K562 (cell line): ENCODE data around the gene MAPKAPK2. TPM values are rescaled to one million over a fixed set of nuclear protein-coding genes. Genes with fewer than 3 reads are reported as not detected.

ENCODE experiments used
- C11orf30 ChIP-seq: fragments of 450-650 bp; IDR thresholded peaks from 2 replicates; pipeline ENCODE4 v1.6.1; 2016; ENCODE audit warnings: low read depth, mild to moderate bottlenecking
- EZH2 ChIP-seq: IDR thresholded peaks from 2 replicates; pipeline ENCODE4 v1.6.1; 2012; ENCODE audit warnings: low read depth, mild to moderate bottlenecking, inconsistent platforms, low read length, borderline replicate concordance
- FOXK2 ChIP-seq, 2 experiments: fragments of 450-650 bp; IDR thresholded peaks in 1 of 2; conservative IDR thresholded peaks in 1 of 2; 2 replicates each; pipeline ENCODE4 v1.6.1; 2016; ENCODE audit warnings: low read depth in 2 of 2, mild to moderate bottlenecking in 1 of 2
- IFI16 ChIP-seq: fragments of 250-450 bp; sonication (Bioruptor Pico); IDR thresholded peaks from 2 replicates; pipeline ENCODE4 v2.1.2; 2022; ENCODE audit warnings: mild to moderate bottlenecking, inconsistent platforms
- JUNB ChIP-seq: fragments of 450-650 bp; formaldehyde crosslinking; conservative IDR thresholded peaks from 2 replicates; pipeline ENCODE4 v1.4.0; 2020; ENCODE audit warnings: mild to moderate bottlenecking
- KAT7 ChIP-seq: sonication (generic); formaldehyde crosslinking; IDR thresholded peaks from 2 replicates; pipeline ENCODE4 v1.8.0; 2022; ENCODE audit warnings: missing genetic modification reagents, mild to moderate bottlenecking, borderline replicate concordance
- KLF1 ChIP-seq: fragments of 450-650 bp; IDR thresholded peaks from 2 replicates; pipeline ENCODE4 v1.6.1; 2016; ENCODE audit warnings: missing genetic modification characterization, missing compliant biosample characterization
- KLF16 ChIP-seq: IDR thresholded peaks from 2 replicates; pipeline ENCODE4 v1.6.1; 2016; ENCODE audit warnings: antibody characterized with exemption
- MEIS2 ChIP-seq: fragments of 450-650 bp; IDR thresholded peaks from 2 replicates; pipeline ENCODE4 v1.6.1; 2014; ENCODE audit warnings: mild to moderate bottlenecking; ENCODE audit not compliant: partially characterized antibody
- MIER1 ChIP-seq: fragments of 450-650 bp; IDR thresholded peaks from 2 replicates; pipeline ENCODE4 v1.6.1; 2016; ENCODE audit warnings: antibody characterized with exemption, mild to moderate bottlenecking, low read depth
- NCOA4 ChIP-seq: fragments of 450-650 bp; IDR thresholded peaks from 2 replicates; pipeline ENCODE4 v1.6.1; 2018; ENCODE audit warnings: mild to moderate bottlenecking; ENCODE audit not compliant: partially characterized antibody
- RBM25 ChIP-seq: fragments of 200-400 bp; formaldehyde crosslinking; IDR thresholded peaks from 2 replicates; pipeline ENCODE4 v1.6.1; 2018; ENCODE audit warnings: low read length, low read depth, moderate library complexity; ENCODE audit not compliant: severe bottlenecking
- RCOR1 ChIP-seq, 2 experiments: IDR thresholded peaks; 2 replicates each; pipeline ENCODE4 v1.6.1; 2012; ENCODE audit warnings: low read depth in 2 of 2, low read length in 2 of 2, borderline replicate concordance in 1 of 2, improper control_type of control experiment in 1 of 2
- TARDBP ChIP-seq: fragments of 450-650 bp; IDR thresholded peaks from 2 replicates; pipeline ENCODE4 v1.6.1; 2016
- XRCC3 ChIP-seq: fragments of 450-650 bp; IDR thresholded peaks from 2 replicates; pipeline ENCODE4 v1.6.1; 2017; ENCODE audit warnings: mild to moderate bottlenecking, moderate library complexity
- ZNF408 ChIP-seq: fragments of 250-450 bp; sonication (Bioruptor Pico); IDR thresholded peaks from 2 replicates; pipeline ENCODE4 v1.4.0; 2020; ENCODE audit warnings: low read depth, mild to moderate bottlenecking, moderate library complexity
- ZNF79 ChIP-seq: fragments of 250-450 bp; sonication (Bioruptor Pico); IDR thresholded peaks from 2 replicates; pipeline ENCODE4 v1.4.0; 2020; ENCODE audit warnings: low read depth, mild to moderate bottlenecking, moderate library complexity
- polyA plus RNA-seq, 8 experiments: library from polyadenylated mRNA; depleted of rRNA in 4 of 8; stranded (reverse) in 5 of 8; unstranded in 3 of 8; fragments of >200 nt; fragmentation: Nextera tagmentation in 2 of 8; fragmentation: Illumina TruSeq in 1 of 8; extraction: Ambion mirVana in 2 of 8; extraction: Trizol in 1 of 8; gene quantifications; 2 replicates each; pipeline versions ENCODE4 v1.2.1 to v1.2.3, GENCODE V29; 2011 to 2014; ENCODE audit warnings: inconsistent platforms in 1 of 8, missing spikeins in 1 of 8
- total RNA-seq, 7 experiments: library from RNA; depleted of rRNA in 6 of 7; stranded (reverse); fragments of >200 nt in 6 of 7; fragmentation: Illumina TruSeq in 2 of 7; extraction: Trizol in 2 of 7; gene quantifications; 2 replicates each; pipeline versions ENCODE4 v1.2.1 to v1.2.3, GENCODE V29; 2011 to 2021; ENCODE audit warnings: low replicate concordance in 1 of 7
- TF ChIP-seq, protein P1 (sequence below): fragments of 200-600 bp; sonication (generic); IDR thresholded peaks from one replicate; pipeline ENCODE4 v1.6.1; 2012; ENCODE audit warnings: mild to moderate bottlenecking, low read depth, low read length, inconsistent platforms
- TF ChIP-seq, protein P2 (sequence below): fragments of 250-450 bp; sonication (Bioruptor Pico); IDR thresholded peaks from 2 replicates; pipeline ENCODE4 v1.8.0; 2022; ENCODE audit warnings: moderate library complexity, mild to moderate bottlenecking, inconsistent platforms

Gene MAPKAPK2
- total and polyA plus RNA-seq, 9 of the 15 experiments (the other 6 are each of a cell fraction or from before 2014, with no cell fraction given) = 0.63 to 94.2 (median 52.1) TPM

DNA sequence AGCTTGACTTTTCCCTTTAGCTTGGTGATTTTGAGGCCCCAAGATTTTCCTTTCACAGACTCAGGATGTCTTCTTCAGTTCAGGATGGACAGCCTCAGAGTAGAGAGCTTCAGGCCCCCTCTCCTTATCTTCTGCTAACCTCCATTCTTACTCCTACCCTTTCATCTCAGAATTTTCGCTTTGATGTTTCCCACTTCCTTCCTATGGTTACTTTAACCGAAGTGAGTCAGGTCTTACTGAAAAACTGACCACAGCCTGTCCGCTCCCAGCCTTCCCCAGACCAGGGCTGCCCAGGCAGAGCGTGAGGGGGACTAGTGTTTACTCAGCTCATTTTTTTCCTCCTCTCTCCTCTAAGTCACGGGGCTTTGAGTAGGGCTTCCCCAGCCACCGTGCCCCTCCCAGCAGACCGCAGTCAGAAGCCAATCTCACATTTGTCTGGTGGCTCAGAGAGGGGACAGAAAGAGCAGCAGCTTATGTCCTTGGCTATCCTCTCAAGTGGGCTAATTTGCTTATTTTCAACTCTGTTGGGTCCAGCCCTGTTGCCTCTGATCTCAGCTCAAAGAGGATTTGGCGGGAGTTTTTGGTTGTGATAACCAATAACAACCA lies 81.6 kb downstream of the MAPKAPK2 start (continued):
- TF ChIP-seq, protein P1, sequence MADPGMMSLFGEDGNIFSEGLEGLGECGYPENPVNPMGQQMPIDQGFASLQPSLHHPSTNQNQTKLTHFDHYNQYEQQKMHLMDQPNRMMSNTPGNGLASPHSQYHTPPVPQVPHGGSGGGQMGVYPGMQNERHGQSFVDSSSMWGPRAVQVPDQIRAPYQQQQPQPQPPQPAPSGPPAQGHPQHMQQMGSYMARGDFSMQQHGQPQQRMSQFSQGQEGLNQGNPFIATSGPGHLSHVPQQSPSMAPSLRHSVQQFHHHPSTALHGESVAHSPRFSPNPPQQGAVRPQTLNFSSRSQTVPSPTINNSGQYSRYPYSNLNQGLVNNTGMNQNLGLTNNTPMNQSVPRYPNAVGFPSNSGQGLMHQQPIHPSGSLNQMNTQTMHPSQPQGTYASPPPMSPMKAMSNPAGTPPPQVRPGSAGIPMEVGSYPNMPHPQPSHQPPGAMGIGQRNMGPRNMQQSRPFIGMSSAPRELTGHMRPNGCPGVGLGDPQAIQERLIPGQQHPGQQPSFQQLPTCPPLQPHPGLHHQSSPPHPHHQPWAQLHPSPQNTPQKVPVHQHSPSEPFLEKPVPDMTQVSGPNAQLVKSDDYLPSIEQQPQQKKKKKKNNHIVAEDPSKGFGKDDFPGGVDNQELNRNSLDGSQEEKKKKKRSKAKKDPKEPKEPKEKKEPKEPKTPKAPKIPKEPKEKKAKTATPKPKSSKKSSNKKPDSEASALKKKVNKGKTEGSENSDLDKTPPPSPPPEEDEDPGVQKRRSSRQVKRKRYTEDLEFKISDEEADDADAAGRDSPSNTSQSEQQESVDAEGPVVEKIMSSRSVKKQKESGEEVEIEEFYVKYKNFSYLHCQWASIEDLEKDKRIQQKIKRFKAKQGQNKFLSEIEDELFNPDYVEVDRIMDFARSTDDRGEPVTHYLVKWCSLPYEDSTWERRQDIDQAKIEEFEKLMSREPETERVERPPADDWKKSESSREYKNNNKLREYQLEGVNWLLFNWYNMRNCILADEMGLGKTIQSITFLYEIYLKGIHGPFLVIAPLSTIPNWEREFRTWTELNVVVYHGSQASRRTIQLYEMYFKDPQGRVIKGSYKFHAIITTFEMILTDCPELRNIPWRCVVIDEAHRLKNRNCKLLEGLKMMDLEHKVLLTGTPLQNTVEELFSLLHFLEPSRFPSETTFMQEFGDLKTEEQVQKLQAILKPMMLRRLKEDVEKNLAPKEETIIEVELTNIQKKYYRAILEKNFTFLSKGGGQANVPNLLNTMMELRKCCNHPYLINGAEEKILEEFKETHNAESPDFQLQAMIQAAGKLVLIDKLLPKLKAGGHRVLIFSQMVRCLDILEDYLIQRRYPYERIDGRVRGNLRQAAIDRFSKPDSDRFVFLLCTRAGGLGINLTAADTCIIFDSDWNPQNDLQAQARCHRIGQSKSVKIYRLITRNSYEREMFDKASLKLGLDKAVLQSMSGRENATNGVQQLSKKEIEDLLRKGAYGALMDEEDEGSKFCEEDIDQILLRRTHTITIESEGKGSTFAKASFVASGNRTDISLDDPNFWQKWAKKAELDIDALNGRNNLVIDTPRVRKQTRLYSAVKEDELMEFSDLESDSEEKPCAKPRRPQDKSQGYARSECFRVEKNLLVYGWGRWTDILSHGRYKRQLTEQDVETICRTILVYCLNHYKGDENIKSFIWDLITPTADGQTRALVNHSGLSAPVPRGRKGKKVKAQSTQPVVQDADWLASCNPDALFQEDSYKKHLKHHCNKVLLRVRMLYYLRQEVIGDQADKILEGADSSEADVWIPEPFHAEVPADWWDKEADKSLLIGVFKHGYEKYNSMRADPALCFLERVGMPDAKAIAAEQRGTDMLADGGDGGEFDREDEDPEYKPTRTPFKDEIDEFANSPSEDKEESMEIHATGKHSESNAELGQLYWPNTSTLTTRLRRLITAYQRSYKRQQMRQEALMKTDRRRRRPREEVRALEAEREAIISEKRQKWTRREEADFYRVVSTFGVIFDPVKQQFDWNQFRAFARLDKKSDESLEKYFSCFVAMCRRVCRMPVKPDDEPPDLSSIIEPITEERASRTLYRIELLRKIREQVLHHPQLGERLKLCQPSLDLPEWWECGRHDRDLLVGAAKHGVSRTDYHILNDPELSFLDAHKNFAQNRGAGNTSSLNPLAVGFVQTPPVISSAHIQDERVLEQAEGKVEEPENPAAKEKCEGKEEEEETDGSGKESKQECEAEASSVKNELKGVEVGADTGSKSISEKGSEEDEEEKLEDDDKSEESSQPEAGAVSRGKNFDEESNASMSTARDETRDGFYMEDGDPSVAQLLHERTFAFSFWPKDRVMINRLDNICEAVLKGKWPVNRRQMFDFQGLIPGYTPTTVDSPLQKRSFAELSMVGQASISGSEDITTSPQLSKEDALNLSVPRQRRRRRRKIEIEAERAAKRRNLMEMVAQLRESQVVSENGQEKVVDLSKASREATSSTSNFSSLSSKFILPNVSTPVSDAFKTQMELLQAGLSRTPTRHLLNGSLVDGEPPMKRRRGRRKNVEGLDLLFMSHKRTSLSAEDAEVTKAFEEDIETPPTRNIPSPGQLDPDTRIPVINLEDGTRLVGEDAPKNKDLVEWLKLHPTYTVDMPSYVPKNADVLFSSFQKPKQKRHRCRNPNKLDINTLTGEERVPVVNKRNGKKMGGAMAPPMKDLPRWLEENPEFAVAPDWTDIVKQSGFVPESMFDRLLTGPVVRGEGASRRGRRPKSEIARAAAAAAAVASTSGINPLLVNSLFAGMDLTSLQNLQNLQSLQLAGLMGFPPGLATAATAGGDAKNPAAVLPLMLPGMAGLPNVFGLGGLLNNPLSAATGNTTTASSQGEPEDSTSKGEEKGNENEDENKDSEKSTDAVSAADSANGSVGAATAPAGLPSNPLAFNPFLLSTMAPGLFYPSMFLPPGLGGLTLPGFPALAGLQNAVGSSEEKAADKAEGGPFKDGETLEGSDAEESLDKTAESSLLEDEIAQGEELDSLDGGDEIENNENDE = no peak
- TF ChIP-seq NCOA4 (no peak), TARDBP (no peak), EZH2 (no peak), ZNF408 (CRISPR knock-in tag) (no peak), RBM25 (no peak), JUNB (CRISPR knock-in tag) (no peak), KLF16 (peak; percentile 74; the same call in 1 of the 2 replicates), KAT7 (CRISPR knock-in tag) (no peak), C11orf30 (peak; percentile 32; the same call in 1 of the 2 replicates), MIER1 (no peak), KLF1 (tag) (no peak), IFI16 (CRISPR knock-in tag) (no peak), MEIS2 (peak; percentile 35), FOXK2 (conservative IDR thresholded peaks at IDR 0.05 in 1 of 2, IDR thresholded peaks at IDR 0.05 in 1 of 2; ENCODE audit: low read depth in 2 of 2) (peak; percentile 49 to 58; a peak in 1 of 4 replicates), ZNF79 (CRISPR knock-in tag) (no peak), RCOR1 (IDR thresholded peaks at IDR 0.05; ENCODE audit: borderline replicate concordance in 1 of 2, low read depth in 2 of 2, low read length in 2 of 2) (peak in 1 of 2 experiments; percentile 55; a peak in 2 of 4 replicates), XRCC3 (no peak)
- TF ChIP-seq, protein P2, sequence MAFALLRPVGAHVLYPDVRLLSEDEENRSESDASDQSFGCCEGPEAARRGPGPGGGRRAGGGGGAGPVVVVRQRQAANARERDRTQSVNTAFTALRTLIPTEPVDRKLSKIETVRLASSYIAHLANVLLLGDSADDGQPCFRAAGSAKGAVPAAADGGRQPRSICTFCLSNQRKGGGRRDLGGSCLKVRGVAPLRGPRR (CRISPR knock-in tag) = no peak
